HL-60 (cell line): ENCODE data around the gene NFE2L2.

ENCODE experiments used
- POLR2AphosphoS5 ChIP-seq: IDR thresholded peaks from 2 replicates; pipeline ENCODE4 v1.6.1; 2012; ENCODE audit warnings: low read depth
- TF ChIP-seq, protein P1 (sequence below): IDR thresholded peaks from one replicate; pipeline ENCODE4 v1.5.1; 2011; ENCODE audit warnings: low read length, control low read depth, inconsistent platforms; ENCODE audit not compliant: insufficient read depth
- TF ChIP-seq, protein P2 (sequence below): IDR thresholded peaks from 2 replicates; pipeline ENCODE4 v1.6.1; 2012; ENCODE audit warnings: low read depth; ENCODE audit not compliant: insufficient replicate concordance

DNA sequence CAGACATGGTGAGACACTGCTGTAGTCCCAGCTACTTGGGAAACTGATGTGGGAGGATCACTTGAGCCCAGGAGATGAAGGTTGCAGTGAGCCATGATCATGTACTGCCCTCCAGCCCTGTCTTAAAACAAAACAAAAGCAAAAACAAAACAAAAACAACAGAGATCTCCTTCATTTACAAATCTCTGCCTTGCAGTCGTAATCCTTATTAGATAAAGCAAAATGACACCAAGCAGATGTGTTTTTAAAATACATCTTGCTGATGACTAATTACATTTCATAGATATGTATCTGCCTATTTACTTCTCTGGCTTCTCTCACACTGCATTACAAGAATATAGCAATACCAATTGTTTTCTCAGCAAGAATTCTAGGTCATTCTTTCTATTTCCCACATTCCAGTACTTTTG lies 22.8 kb downstream of the NFE2L2 start:
- TF ChIP-seq, protein P1, sequence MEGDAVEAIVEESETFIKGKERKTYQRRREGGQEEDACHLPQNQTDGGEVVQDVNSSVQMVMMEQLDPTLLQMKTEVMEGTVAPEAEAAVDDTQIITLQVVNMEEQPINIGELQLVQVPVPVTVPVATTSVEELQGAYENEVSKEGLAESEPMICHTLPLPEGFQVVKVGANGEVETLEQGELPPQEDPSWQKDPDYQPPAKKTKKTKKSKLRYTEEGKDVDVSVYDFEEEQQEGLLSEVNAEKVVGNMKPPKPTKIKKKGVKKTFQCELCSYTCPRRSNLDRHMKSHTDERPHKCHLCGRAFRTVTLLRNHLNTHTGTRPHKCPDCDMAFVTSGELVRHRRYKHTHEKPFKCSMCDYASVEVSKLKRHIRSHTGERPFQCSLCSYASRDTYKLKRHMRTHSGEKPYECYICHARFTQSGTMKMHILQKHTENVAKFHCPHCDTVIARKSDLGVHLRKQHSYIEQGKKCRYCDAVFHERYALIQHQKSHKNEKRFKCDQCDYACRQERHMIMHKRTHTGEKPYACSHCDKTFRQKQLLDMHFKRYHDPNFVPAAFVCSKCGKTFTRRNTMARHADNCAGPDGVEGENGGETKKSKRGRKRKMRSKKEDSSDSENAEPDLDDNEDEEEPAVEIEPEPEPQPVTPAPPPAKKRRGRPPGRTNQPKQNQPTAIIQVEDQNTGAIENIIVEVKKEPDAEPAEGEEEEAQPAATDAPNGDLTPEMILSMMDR = no peak
- TF ChIP-seq, protein P2, sequence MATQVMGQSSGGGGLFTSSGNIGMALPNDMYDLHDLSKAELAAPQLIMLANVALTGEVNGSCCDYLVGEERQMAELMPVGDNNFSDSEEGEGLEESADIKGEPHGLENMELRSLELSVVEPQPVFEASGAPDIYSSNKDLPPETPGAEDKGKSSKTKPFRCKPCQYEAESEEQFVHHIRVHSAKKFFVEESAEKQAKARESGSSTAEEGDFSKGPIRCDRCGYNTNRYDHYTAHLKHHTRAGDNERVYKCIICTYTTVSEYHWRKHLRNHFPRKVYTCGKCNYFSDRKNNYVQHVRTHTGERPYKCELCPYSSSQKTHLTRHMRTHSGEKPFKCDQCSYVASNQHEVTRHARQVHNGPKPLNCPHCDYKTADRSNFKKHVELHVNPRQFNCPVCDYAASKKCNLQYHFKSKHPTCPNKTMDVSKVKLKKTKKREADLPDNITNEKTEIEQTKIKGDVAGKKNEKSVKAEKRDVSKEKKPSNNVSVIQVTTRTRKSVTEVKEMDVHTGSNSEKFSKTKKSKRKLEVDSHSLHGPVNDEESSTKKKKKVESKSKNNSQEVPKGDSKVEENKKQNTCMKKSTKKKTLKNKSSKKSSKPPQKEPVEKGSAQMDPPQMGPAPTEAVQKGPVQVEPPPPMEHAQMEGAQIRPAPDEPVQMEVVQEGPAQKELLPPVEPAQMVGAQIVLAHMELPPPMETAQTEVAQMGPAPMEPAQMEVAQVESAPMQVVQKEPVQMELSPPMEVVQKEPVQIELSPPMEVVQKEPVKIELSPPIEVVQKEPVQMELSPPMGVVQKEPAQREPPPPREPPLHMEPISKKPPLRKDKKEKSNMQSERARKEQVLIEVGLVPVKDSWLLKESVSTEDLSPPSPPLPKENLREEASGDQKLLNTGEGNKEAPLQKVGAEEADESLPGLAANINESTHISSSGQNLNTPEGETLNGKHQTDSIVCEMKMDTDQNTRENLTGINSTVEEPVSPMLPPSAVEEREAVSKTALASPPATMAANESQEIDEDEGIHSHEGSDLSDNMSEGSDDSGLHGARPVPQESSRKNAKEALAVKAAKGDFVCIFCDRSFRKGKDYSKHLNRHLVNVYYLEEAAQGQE = no peak
- TF ChIP-seq POLR2AphosphoS5 = no peak
